Measurements from ENCODE around the gene TSSK2. TPM values are rescaled to one million over a fixed set of nuclear protein-coding genes. Genes with fewer than 3 reads are reported as not detected.

The TSSK2 gene
- total and polyA plus RNA-seq, 2 of the 8 experiments (the other 6 are each of a cell fraction or from before 2014, with no cell fraction given), result not detected

DNA sequence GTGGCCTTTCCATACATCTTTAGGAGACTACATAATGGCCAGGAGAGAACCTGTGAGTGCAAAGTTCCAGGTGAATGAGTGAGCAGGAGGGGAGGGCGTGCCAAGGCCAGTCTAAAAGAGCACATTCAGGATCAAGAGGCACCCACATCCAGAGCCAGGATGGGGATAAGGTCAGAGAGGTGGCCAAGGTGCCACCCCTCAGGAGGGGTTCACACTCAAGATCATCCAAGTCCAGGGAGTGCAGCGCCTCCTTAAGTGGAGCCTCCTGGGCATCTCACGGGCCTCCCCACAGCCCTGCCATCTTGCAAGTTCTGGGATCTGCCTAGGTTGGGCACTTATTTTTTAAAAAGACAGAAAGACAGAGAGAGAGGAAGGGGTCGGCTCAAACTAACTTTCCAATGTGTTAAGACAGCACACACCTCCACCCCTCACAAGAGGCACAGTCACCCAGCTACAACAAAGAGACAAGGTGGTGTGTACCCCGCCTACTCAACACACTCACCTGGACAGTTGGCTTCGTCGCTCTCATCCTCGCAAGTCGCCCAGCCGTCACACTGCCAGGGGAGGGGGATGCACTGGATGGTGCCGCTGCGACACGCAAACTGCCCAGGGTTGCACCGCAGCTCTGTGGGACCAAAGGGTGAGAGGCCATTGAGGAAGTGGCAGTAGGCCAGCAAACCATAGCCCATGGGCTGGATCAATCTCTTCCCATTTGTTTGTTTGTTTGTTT lies 42.1 kb upstream of the TSSK2 start:
- no peak for DNase-seq (ENCODE audit: low read depth in 1 of 2, low spot score in 2 of 2)
- no peak overlapping the region for H4K5ac ChIP-seq (ENCODE audit: insufficient read length, low read depth, low read length)
- POLR2A ChIA-PET (ENCODE audit: partially characterized antibody), result interaction anchor here (1.5 kb wide), 1 partner anchor 10 kb away, joined by 3 read pairs; no protein-coding TSS in a partner anchor
- H3K79me1 ChIP-seq (ENCODE audit: low read depth, low read length), result peaks cover 4% of the 10 kb centered on the region
- 93% methylated on average over 14 of the region's 14 CpGs; no CpG with 5 or more reads in 1 of the 2 experiments for WGBS, 2 experiments (ENCODE audit: extremely low coverage in 1 of 2, insufficient coverage in 1 of 2, insufficient read length in 1 of 2, insufficient replicate concordance in 2 of 2, low coverage in 1 of 2, low lambda C conversion rate in 2 of 2, missing lambda C conversion rate in 1 of 2)
- no peak for TF ChIP-seq RFX5 (IDR thresholded peaks at IDR 0.05; ENCODE audit: borderline replicate concordance, low read depth, low read length)
- H2BK120ac ChIP-seq (replicated peaks; ENCODE audit: low read depth, low read length), result no peak overlapping the region
- no peak overlapping the region for H3K18ac ChIP-seq (ENCODE audit: extremely low read depth, low read length)
- H3K9ac ChIP-seq (replicated peaks in 1 of 4; ENCODE audit: extremely low read depth in 1 of 4, low read depth in 3 of 4, low read length in 3 of 4), result no peak overlapping the region
- H2BK5ac ChIP-seq (ENCODE audit: low read depth, low read length), result peak overlapping the region; percentile 66; the same call in 1 of the 2 replicates
- no peak overlapping the region for H3K27ac ChIP-seq (ENCODE audit: low read depth, low read length)
- H2BK12ac ChIP-seq (ENCODE audit: low read depth, low read length), result 0 out of 2 replicates have a peak overlapping the region, but pooled peaks have one; percentile 9
- H3K36me3 ChIP-seq (ENCODE audit: control insufficient read depth in 2 of 4, insufficient read depth in 4 of 4, low read length in 3 of 4), result peaks cover 0 to 6% (median 2%) of the 10 kb centered on the region in 4 experiments; a peak in 3 of 8 replicates
- no peak overlapping the region for H3K4me2 ChIP-seq (ENCODE audit: insufficient read depth in 1 of 2, low read depth in 2 of 2, low read length in 2 of 2)
- H3K9me3 ChIP-seq (ENCODE audit: insufficient read depth in 2 of 2, low read depth in 1 of 2, low read length in 1 of 2), result peaks cover 0 to 2% of the 10 kb centered on the region in 2 experiments; a peak in 1 of 4 replicates
- no peaks in the 10 kb centered on the region for H3K27me3 ChIP-seq (replicated peaks in 1 of 4; ENCODE audit: control insufficient read depth in 3 of 4, extremely low read depth in 1 of 4, insufficient read depth in 3 of 4, low read length in 3 of 4)
- H3K14ac ChIP-seq (ENCODE audit: insufficient read length), result no peak overlapping the region
- no peak overlapping the region for H4K91ac ChIP-seq (replicated peaks; ENCODE audit: insufficient read length, low read length)
- no peak overlapping the region for H3K4me3 ChIP-seq (ENCODE audit: extremely low read depth in 1 of 4, insufficient read depth in 2 of 4, low read depth in 3 of 4, low read length in 4 of 4)
- H3K23ac ChIP-seq (ENCODE audit: insufficient read length), result no peak overlapping the region
- no peaks in the 10 kb centered on the region for H3K23me2 ChIP-seq (ENCODE audit: low read depth, low read length)
- peaks cover 0 to 11% of the 10 kb centered on the region in 2 experiments; a peak in 2 of 4 replicates for H3K79me2 ChIP-seq (ENCODE audit: control insufficient read depth in 1 of 2, insufficient read depth in 2 of 2, low read length in 2 of 2)
- H4K20me1 ChIP-seq (replicated peaks in 1 of 2; ENCODE audit: control insufficient read depth in 1 of 2, insufficient read depth in 2 of 2, low read length in 2 of 2), result peaks cover 5 to 9% of the 10 kb centered on the region in 2 experiments
- no peak overlapping the region for H2BK15ac ChIP-seq (ENCODE audit: low read length)
- FAIRE-seq, result no peak
- peak overlapping the region; percentile 88 for H4K8ac ChIP-seq (ENCODE audit: extremely low read depth, insufficient read depth, low read length)
- no peak overlapping the region for H3K4ac ChIP-seq (replicated peaks; ENCODE audit: insufficient read length, low read depth, low read length)
- no peak overlapping the region for H2AK5ac ChIP-seq (ENCODE audit: low read depth, low read length)
- H2BK20ac ChIP-seq (ENCODE audit: low read length), result no peak overlapping the region
- CTCF ChIA-PET (ENCODE audit: partially characterized antibody), result interaction anchor here (0.9 to 2.7 kb wide), 2 partner anchors 15 to 23 kb away, joined by 3 to 10 read pairs; no protein-coding TSS in a partner anchor
- peaks cover 0 to 3% (median 0%) of the 10 kb centered on the region in 4 experiments; a peak in 1 of 7 replicates for H3K4me1 ChIP-seq (replicated peaks in 1 of 4; ENCODE audit: control insufficient read depth in 3 of 4, insufficient read depth in 4 of 4, low read length in 3 of 4)
- H2AFZ ChIP-seq (ENCODE audit: low read length), result no peak overlapping the region
- no peak overlapping the region for H3K56ac ChIP-seq (replicated peaks; ENCODE audit: insufficient read length, low read depth, low read length)

Measured in H1 (cell line).